Mesothelial cell of epicardium (in vitro differentiated cells): Measurements from ENCODE around the gene CHFR. TPM values are rescaled to one million over a fixed set of nuclear protein-coding genes. Genes with fewer than 3 reads are reported as not detected.
"Not testable (repeated sequence)": the region's sequence is repeated elsewhere in the genome, so short reads cannot be mapped to it uniquely, and the experiment has no call there.

ENCODE experiments used
- DNase-seq, 2 experiments: peaks; one replicate each; pipeline ENCODE4 v3.0.0; 2021; ENCODE audit warnings: low spot score in 2 of 2; ENCODE audit not compliant: unreplicated experiment in 2 of 2
- H3K27ac Mint-ChIP-seq: 2 replicates; pipeline ENCODE4 v1.8.0; 2021; ENCODE audit warnings: mixed read lengths
- H3K27me3 Mint-ChIP-seq: 2 replicates; pipeline ENCODE4 v1.8.0; 2021; ENCODE audit warnings: low read depth, mixed read lengths
- H3K36me3 Mint-ChIP-seq: 2 replicates; pipeline ENCODE4 v1.8.0; 2021; ENCODE audit warnings: mixed read lengths
- H3K4me1 Mint-ChIP-seq: 2 replicates; pipeline ENCODE4 v1.8.0; 2021; ENCODE audit warnings: mixed read lengths
- H3K4me3 Mint-ChIP-seq: 2 replicates; pipeline ENCODE4 v1.8.0; 2021; ENCODE audit warnings: mild to moderate bottlenecking, moderate library complexity, mixed read lengths
- H3K9me3 Mint-ChIP-seq: 2 replicates; pipeline ENCODE4 v1.8.0; 2021; ENCODE audit warnings: mixed read lengths
- CTCF ChIP-seq: fragments of 200-600 bp; sonication (generic); IDR thresholded peaks from one replicate; pipeline ENCODE4 v1.5.0; 2021; ENCODE audit warnings: antibody characterized with exemption; ENCODE audit not compliant: unreplicated experiment
- total RNA-seq: library from RNA; stranded (reverse); gene quantifications from 3 replicates; pipeline ENCODE4 v1.2.1, GENCODE V29; 2021

Gene CHFR
- total RNA-seq, 1 donor from 2014 or later, result 47.7 TPM

- Mint-ChIP-seq H3K36me3 (peaks cover 36% of the 10 kb centered on the region), H3K4me3 (no peak overlapping the region)
Measured at GRCh38 chr12:132848521-132848920, 38.9 kb downstream of the CHFR start.

GRCh38 chr12:132847363-132848356, 39.7 kb downstream of the CHFR start:
- Mint-ChIP-seq H3K36me3 (peaks cover 33% of the 10 kb centered on the region), H3K4me1 (no peaks in the 10 kb centered on the region), H3K27me3 (no peaks in the 10 kb centered on the region), H3K4me3 (no peak overlapping the region), H3K27ac (no peak overlapping the region), H3K9me3 (no peaks in the 10 kb centered on the region)
- no peak for DNase-seq
- no peak for TF ChIP-seq CTCF

More at GRCh38 chr12:132848521-132848920, 38.9 kb downstream of the CHFR start:
- no peak for DNase-seq
- no peaks in the 10 kb centered on the region for H3K9me3 Mint-ChIP-seq
- no peaks in the 10 kb centered on the region for H3K4me1 Mint-ChIP-seq
- H3K27me3 Mint-ChIP-seq, result no peaks in the 10 kb centered on the region
- TF ChIP-seq CTCF, result no peak
- H3K27ac Mint-ChIP-seq, result no peak overlapping the region

GRCh38 chr12:132844681-132845080, 42.7 kb downstream of the CHFR start:
- H3K4me1 Mint-ChIP-seq, DNase-seq, H3K9me3 Mint-ChIP-seq, H3K4me3 Mint-ChIP-seq, H3K27me3 Mint-ChIP-seq, H3K27ac Mint-ChIP-seq: not testable (repeated sequence)
- peaks cover 40% of the 10 kb centered on the region for H3K36me3 Mint-ChIP-seq

- no peak overlapping the region for H3K27ac Mint-ChIP-seq
- H3K4me3 Mint-ChIP-seq, result no peak overlapping the region
- no peak for DNase-seq
- H3K9me3 Mint-ChIP-seq, result no peaks in the 10 kb centered on the region
- no peak for TF ChIP-seq CTCF
- H3K27me3 Mint-ChIP-seq, result no peaks in the 10 kb centered on the region
- H3K4me1 Mint-ChIP-seq, result no peaks in the 10 kb centered on the region
- H3K36me3 Mint-ChIP-seq, result peaks cover 31% of the 10 kb centered on the region
Measured at GRCh38 chr12:132842449-132843045, 44.9 kb downstream of the CHFR start.

GRCh38 chr12:132841151-132841550, 46.3 kb downstream of the CHFR start:
- H3K27me3 Mint-ChIP-seq, result no peaks in the 10 kb centered on the region
- no peaks in the 10 kb centered on the region for H3K4me1 Mint-ChIP-seq
- DNase-seq, result no peak
- peaks cover 24% of the 10 kb centered on the region for H3K36me3 Mint-ChIP-seq
- H3K4me3 Mint-ChIP-seq, result no peak overlapping the region
- no peaks in the 10 kb centered on the region for H3K9me3 Mint-ChIP-seq
- no peak overlapping the region for H3K27ac Mint-ChIP-seq
- TF ChIP-seq CTCF, result no peak

- no peak for DNase-seq
Measured at GRCh38 chr12:132840536-132840935, 46.9 kb downstream of the CHFR start.

More at GRCh38 chr12:132840536-132840935, 46.9 kb downstream of the CHFR start:
- Mint-ChIP-seq H3K36me3 (peaks cover 19% of the 10 kb centered on the region), H3K27me3 (no peaks in the 10 kb centered on the region), H3K27ac (no peak overlapping the region), H3K9me3 (no peaks in the 10 kb centered on the region), H3K4me1 (no peaks in the 10 kb centered on the region), H3K4me3 (no peak overlapping the region)
- no peak for TF ChIP-seq CTCF
